NCI-H2171 treated with DMSO at 0.1 percent for 48 hours (cell line): Measurements from ENCODE around the gene THPO.

Source experiments
- DNase-seq: peaks from one replicate; lab custom pipeline; 2025; lab: John Stamatoyannopoulos, UW

THPO gene

GRCh38 chr3:184362668-184363546 is 15.1 kb downstream of the THPO start:
- peak; percentile 98 for DNase-seq

- DNase-seq: peak; percentile 73
These were observed 15.9 kb downstream of the THPO start for GRCh38 chr3:184361932-184362667.

DNA sequence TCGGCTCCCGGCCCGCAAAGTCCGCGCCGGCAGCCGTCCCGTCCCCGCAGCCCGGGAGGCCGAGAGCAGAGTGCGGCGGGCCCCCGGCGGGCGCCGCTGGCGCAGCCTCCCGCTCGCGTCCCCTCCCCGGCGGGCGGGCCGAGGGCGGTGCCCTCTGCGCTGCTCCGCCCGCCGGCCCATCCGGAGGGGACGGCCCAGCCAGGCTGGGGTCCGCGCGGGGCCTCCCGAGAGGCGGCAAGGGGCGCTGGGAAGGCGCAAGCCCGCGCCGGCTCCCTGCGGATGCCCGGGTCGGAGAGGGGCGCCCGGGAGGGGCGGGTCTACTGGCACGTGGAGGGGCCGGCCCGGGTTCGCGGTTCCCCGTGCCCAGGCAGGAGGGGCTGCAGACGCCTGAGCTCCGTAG is 16.5 kb downstream of the THPO start, which contains the start of the genes CLCN2 and POLR2H:
Gene CLCN2, minus strand, starts transcription at position 74 of the 400 bp plus-strand sequence. CDS start 126 bp downstream, outside the sequence.
Gene POLR2H, plus strand, starts transcription at position 179 of the 400 bp plus-strand sequence. CDS start 1,783 bp downstream, outside the sequence.
- DNase-seq: peak; percentile 63

DNA sequence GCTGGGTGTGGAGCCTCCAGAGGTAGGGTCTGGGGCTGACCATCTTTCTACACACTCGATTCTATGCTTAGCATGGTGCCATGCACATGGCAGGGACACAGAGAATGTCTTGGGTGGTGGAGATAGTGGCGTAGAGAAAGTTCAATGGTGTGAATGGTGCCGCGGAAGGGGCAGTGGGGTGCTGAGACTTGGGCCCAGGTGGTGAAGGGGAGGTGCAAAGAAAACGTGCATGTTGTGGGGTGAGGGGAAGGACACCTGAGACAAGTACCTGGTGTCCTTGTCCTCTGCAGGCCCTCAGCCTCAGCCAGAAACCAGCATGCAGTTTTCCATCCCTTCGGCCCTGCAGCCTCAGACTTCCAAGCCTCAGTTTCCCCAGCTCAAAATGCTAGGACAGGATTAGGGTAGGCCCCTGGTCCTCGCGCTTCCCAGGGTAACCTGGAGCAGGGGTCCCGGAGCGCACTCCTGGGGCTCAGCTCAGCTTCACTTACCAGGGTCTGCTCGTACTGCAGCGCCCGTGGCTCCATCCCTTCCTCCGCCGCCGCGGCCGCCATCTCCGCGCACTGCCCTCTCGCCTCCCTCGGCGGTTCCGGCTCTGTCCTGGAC is 17.0 kb downstream of the THPO start:
- peak; percentile 46 for DNase-seq

GRCh38 chr3:184360070-184360928 is 17.7 kb downstream of the THPO start:
- DNase-seq: no peak

- no peak for DNase-seq
These were observed 18.4 kb downstream of the THPO start for GRCh38 chr3:184359610-184360009.

- no peak for DNase-seq
These were observed 19.1 kb downstream of the THPO start for GRCh38 chr3:184358921-184359350.

DNA sequence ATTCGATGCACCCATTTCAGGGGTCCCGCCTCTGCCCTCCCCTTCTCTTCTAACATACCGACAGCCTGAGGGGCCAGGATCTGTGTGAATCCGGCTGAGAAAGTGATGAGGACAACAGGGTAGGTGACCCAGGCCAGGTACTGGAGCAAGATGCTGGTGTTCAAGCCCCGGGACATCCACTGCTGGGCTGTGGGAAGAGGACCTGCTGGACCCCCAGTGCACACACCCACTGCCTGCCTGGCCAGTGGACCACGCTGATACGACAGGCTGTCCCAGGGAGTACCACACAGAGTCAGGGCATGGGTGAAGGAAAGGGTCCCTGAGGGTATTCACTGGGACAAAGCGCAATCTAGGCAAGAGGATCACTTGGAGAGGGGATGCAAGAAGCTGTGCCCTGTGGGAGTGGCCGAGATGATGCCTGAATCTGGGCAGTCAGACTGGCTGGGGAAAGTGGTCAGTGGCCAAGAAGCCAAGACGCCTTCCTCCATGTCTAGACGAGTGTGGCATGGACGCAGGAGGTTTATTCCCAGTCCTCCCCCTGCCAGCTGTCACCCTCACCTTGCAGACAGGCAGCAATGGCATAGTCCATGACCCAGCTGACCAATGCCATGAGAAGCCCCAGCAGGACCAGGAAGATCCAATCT is 19.8 kb downstream of the THPO start:
- no peak for DNase-seq

- no peak for DNase-seq
These were observed 20.5 kb downstream of the THPO start for GRCh38 chr3:184357248-184358123.

DNA sequence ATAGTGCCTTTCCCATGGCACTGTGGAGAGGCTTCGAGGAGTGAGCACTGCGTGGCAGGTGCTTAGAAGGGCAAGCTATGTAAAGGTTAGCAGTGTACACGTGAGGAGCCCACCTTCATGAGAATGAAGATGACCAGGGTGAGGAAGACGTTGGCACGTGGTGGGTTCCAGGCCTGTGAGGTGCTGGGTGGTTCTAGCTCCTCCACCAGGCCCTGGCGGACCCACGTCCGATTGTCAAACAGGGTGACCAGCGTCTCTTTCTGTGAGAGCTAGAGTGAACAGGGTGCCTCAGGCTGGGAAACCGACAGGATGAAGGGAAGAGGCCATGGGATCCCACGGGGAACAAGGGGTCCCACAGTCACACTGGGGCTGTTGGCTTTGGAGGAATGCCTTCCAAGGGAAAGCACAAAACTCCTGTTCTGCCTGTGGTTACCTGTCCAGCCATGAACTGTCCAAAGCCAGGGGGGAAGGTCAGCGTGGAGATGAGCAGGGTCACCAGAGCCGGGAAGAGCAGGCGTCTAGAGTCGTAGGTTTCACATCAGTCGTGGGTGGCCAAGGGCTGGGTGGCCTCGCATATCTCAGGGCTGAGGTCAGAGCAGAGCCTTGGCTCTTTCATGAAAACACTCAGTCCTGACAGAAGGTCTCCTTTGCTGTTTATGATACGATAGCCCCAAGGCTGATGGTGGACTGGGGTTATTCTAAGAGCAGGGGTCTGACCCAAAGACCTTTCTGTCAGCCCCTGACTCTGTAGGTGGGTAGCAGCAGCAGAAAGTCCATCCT is 22.6 kb downstream of the THPO start:
- DNase-seq: no peak

DNA sequence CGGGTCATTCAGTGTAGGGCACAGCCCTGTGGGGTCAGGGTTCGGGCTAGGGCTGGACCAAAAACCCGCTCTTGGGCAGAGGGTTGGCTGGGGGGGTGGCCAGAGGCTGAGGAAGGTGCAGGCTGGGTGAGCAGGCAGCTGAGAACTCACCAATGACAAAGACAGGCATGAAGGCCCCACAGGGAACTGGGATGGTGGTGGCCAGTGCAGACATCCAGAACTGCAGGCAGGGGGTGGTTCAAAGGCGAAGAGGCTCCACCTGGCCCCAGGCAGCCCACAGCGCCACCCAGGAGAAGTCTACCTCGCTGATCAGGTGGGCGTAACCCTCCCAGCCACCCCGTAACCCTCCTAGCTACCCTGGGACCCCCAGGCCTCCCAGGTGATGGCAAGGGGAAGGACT is 23.3 kb downstream of the THPO start:
- no peak for DNase-seq

- no peak for DNase-seq
These were observed 23.8 kb downstream of the THPO start for GRCh38 chr3:184354121-184354728.

GRCh38 chr3:184353546-184353941 is 24.5 kb downstream of the THPO start:
- DNase-seq: no peak

- DNase-seq: no peak
These were observed 25.0 kb downstream of the THPO start for GRCh38 chr3:184352897-184353545.

- DNase-seq: no peak
These were observed 25.7 kb downstream of the THPO start for GRCh38 chr3:184352149-184352785.

DNA sequence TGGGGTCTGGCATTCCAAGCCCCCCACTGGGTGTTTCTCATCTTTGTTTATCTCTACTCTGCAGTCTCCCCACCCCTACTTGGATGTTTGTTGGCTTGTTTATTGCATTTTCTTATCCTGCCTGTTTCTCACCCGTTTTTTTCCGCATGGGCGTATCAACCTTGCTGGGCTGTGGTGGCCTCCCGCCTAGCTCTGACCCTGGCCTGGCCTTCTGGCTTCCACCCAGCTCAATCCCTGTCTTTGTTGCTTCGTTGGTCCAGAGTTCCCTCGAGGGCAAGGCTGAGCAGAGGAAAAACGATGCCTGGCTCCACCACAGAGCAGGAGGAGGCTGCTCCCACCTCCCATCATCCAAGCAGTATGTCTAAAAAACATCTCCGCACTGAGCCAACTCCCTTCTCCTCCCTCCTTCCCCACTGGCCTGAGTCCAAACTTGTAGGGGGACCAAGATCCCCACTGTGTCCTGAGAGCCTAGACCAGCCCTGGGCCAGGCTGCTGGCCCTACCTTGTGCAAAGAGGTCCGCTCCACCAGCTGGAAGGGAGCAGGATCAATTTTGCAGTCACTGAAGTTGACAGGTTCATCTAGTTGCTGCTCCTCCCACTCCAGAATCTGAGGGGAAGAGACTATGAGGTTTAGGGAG is 26.4 kb downstream of the THPO start:
- no peak for DNase-seq

DNA sequence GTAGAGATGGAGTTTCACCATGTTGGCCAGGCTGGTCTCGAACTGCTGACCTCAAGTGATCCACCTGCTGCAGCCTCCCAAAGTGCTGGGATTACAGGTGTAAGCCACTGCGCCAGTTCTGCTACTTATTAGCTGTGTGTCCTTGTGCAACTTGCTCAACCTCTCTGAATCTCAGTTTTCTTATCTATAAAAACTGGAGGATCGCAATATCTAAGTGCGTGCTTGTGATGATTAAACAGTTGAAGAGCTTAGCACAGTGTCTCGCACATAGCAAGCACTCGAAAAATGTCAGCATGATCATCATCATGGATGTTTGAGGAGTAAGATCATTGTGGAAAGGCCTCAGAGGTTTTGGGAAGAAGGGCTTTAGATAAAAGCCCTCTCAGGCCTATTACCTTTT is 27.4 kb downstream of the THPO start:
- DNase-seq: no peak
